ENCODE measurements around the gene AGAP2. TPM values are rescaled to one million over a fixed set of nuclear protein-coding genes. Genes with fewer than 3 reads are reported as not detected.

AGAP2 gene
- total and polyA plus RNA-seq, 2 of the 8 experiments (the other 6 are each of a cell fraction or from before 2014, with no cell fraction given) = 1.5 TPM

DNA sequence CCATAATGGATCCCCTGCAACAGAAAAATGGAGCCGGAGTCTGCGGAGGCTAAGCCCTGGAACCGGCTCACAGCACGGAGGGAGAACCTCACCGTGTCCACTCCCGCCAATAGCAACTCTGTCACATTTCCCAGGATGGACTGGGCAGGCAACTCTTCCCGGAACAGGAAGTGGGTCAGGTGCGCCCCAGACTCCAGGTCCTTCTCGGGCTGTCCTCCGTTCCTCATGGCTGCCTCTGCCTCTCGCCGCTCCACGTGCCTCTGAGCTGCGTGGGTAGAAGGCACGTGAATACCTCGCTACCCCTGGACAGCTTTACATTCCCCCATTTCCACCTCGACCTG lies 26.1 kb upstream of the AGAP2 start (continued):
- TF ChIP-seq YY1 (IDR thresholded peaks at IDR 0.05; ENCODE audit: low read depth, low read length) (no peak), KDM5A (IDR thresholded peaks at IDR 0.05; ENCODE audit: low read length) (no peak), NANOG (IDR thresholded peaks at IDR 0.05; ENCODE audit: insufficient read depth, low read depth, low read length, poor library complexity, severe bottlenecking) (no peak), TAF1 (IDR thresholded peaks at IDR 0.05; ENCODE audit: low read depth, low read length) (no peak), CBX8 (IDR thresholded peaks at IDR 0.05; ENCODE audit: borderline replicate concordance, low read depth, low read length) (no peak), PHF8 (conservative IDR thresholded peaks at IDR 0.05; ENCODE audit: low read depth, low read length) (peak; percentile 45; the same call in 1 of the 2 replicates), SRF (IDR thresholded peaks at IDR 0.05; ENCODE audit: low read depth, low read length) (no peak), RBBP5 (IDR thresholded peaks at IDR 0.05; ENCODE audit: borderline replicate concordance, low read depth, low read length) (no peak), CEBPB (IDR thresholded peaks at IDR 0.05; ENCODE audit: low read depth, low read length) (no peak), TEAD4 (IDR thresholded peaks at IDR 0.05; ENCODE audit: low read depth, low read length) (no peak), CHD1 (IDR thresholded peaks at IDR 0.05; ENCODE audit: low read depth, low read length) (no peak), JUND (IDR thresholded peaks at IDR 0.05; ENCODE audit: low read length) (no peak), RNF2 (IDR thresholded peaks at IDR 0.05; ENCODE audit: borderline replicate concordance, low read depth, low read length, missing control alignments, poor library complexity, severe bottlenecking) (no peak)
- TF ChIP-seq, protein P1, sequence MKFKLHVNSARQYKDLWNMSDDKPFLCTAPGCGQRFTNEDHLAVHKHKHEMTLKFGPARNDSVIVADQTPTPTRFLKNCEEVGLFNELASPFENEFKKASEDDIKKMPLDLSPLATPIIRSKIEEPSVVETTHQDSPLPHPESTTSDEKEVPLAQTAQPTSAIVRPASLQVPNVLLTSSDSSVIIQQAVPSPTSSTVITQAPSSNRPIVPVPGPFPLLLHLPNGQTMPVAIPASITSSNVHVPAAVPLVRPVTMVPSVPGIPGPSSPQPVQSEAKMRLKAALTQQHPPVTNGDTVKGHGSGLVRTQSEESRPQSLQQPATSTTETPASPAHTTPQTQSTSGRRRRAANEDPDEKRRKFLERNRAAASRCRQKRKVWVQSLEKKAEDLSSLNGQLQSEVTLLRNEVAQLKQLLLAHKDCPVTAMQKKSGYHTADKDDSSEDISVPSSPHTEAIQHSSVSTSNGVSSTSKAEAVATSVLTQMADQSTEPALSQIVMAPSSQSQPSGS (IDR thresholded peaks at IDR 0.05; ENCODE audit: low read length) = no peak
- TF ChIP-seq, protein P2, sequence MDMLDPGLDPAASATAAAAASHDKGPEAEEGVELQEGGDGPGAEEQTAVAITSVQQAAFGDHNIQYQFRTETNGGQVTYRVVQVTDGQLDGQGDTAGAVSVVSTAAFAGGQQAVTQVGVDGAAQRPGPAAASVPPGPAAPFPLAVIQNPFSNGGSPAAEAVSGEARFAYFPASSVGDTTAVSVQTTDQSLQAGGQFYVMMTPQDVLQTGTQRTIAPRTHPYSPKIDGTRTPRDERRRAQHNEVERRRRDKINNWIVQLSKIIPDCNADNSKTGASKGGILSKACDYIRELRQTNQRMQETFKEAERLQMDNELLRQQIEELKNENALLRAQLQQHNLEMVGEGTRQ (IDR thresholded peaks at IDR 0.05; ENCODE audit: low read length) = no peak
